Heart right ventricle (tissue), 16 donors: ENCODE measurements around the gene RXRB. TPM values are rescaled to one million over a fixed set of nuclear protein-coding genes. Genes with fewer than 3 reads are reported as not detected.
"Not testable (repeated sequence)": the region's sequence is repeated elsewhere in the genome, so short reads cannot be mapped to it uniquely, and the experiment has no call there.

Source experiments
- ATAC-seq, 8 donors: fragments of 200-7000 bp; cut with Tn5 transposase; one replicate each; pipeline ENCODE4 v1.9.1; 2020; ENCODE audit warnings: mild to moderate bottlenecking in 8 of 8, moderate library complexity in 8 of 8, moderate number of reproducible peaks in 1 of 8
- DNase-seq, 2 donors: peaks; one replicate each; pipeline ENCODE4 v3.0.0-alpha.2; 2020
- H3K27ac ChIP-seq, 10 donors: fragments of 200-600 bp; sonication (generic) in 2 of 10; one replicate each; pipeline versions ENCODE4 v1.5.0 to v1.8.0; 2020 to 2022; ENCODE audit warnings: mild to moderate bottlenecking in 3 of 10
- H3K27me3 ChIP-seq, 7 donors: fragments of 200-600 bp; one replicate each; pipeline ENCODE4 v1.8.0; 2021 to 2022; ENCODE audit warnings: mild to moderate bottlenecking in 2 of 7
- H3K36me3 ChIP-seq, 9 donors: fragments of 200-600 bp; sonication (generic) in 1 of 9; one replicate each; pipeline versions ENCODE4 v1.5.0 to v1.8.0; 2020 to 2022; ENCODE audit warnings: mild to moderate bottlenecking in 2 of 9
- H3K4me1 ChIP-seq, 9 donors: fragments of 200-600 bp; sonication (generic) in 1 of 9; one replicate each; pipeline versions ENCODE4 v1.5.0 to v1.8.0; 2020 to 2022; ENCODE audit warnings: mild to moderate bottlenecking in 4 of 9
- H3K4me3 ChIP-seq, 10 donors: fragments of 200-600 bp; sonication (generic) in 2 of 10; one replicate each; pipeline versions ENCODE4 v1.5.0 to v1.8.0; 2020 to 2022; ENCODE audit warnings: mild to moderate bottlenecking in 7 of 10, moderate library complexity in 2 of 10
- H3K9me3 ChIP-seq, 11 donors: fragments of 200-600 bp in 10 of 11; sonication (generic) in 2 of 11; one replicate each; pipeline versions ENCODE4 v1.5.0 to v1.8.0; 2013 to 2022; ENCODE audit warnings: mild to moderate bottlenecking in 2 of 11, control low read depth in 1 of 11, moderate library complexity in 1 of 11
- WGBS, 2 donors: extraction: QIAGEN DNeasy Blood & Tissue Kit; methylation state at CpG; one replicate each; pipeline ENCODE4 v1.1.7; 2013; ENCODE audit warnings: inconsistent platforms in 1 of 2; 5-methylcytosine and 5-hydroxymethylcytosine counted together
- intact Hi-C, 10 donors: fragments of 100-400 bp; cut with DNase I; formaldehyde crosslinking; loops; one replicate each; pipeline versions ENCODE4 v1.11.1 to v1.14.2; 2022
- polyA plus RNA-seq, 2 donors: library from polyadenylated mRNA; stranded (reverse); fragments of 200-250 nt; gene quantifications; one replicate each; pipeline ENCODE4 v1.2.3, GENCODE V29; 2013
- total RNA-seq, 10 donors: library from RNA; stranded (reverse); fragmentation: NEBNext Ultra II Directional in 3 of 10; extraction: Animal tissue kit (Norgen Biotek cat#: 25700) in 3 of 10; gene quantifications; one replicate each; pipeline versions ENCODE4 v1.2.1 to v1.2.4, GENCODE V29; 2021 to 2023
- TF ChIP-seq, protein P1 (sequence below), 9 donors: fragments of 200-600 bp; sonication (generic) in 2 of 9; IDR thresholded peaks; one replicate each; pipeline versions ENCODE4 v1.5.0 to v1.8.0; 2021 to 2022; ENCODE audit warnings: antibody characterized with exemption in 9 of 9, mild to moderate bottlenecking in 5 of 9, moderate library complexity in 1 of 9
- donor health status: Arrhythmogenic right ventricular cardiomyopathy.
- donor health status: ischemic (EF 13 %, LVEDD 7.1; RV severe dilation, severe dysfunction).
- donor health status: healthy with polysubstance abuse.
- donor health status: DM: no; HTN: yes; CAD: no.
- donor health status: DM: no; HTN: no; CAD: no.
- donor health status: ischemic (EF 25% LVEDD 6.9; RV normal size, moderate dysfunction).
- donor health status: ischemic (EF 25% LVEDD 5.7; RV mildly dilated, moderate dysfunction).
- donor health status: healthy.
- donor health status: DM: yes; HTN: yes; CAD: no.
- donor health status: Ischemic cardiomyopathy.
- donor health status: ischemic (EF 35%, LVEDD 5.7; RV mildly dilated, moderate dysfunction).
- donor health status: nonischemic (EF 11% LVEDD 7.7; RV severe dilation, severe dysfunction).
- donor health status: DM: yes; HTN: yes; CAD: no.
- donor health status: PGD.
- donor health status: ischemic (EF 29% LVEDD 5.4; RV normal size, mild dysfunction).
- donor health status: nonischemic (EF 23%, LVEDD 6.1; RV moderate dilation, normal function).

Gene RXRB
- total and polyA plus RNA-seq, 12 donors: 22.2 to 40.7 (median 33.2) TPM

GRCh38 chr6:33237741-33238140, 37.3 kb upstream of the RXRB start:
- no peaks in the 10 kb centered on the region for H3K9me3 ChIP-seq
- H3K36me3 ChIP-seq: no peaks in the 10 kb centered on the region
- H3K4me3 ChIP-seq: no peak overlapping the region
- no peaks in the 10 kb centered on the region for H3K4me1 ChIP-seq
- intact Hi-C loops: loop anchor here in 1 of 10 donors (5.0 to 10.0 kb wide), 2 partner anchors 240 to 323 kb away; no protein-coding TSS in a partner anchor
- H3K27ac ChIP-seq: no peak overlapping the region
- peaks cover 0 to 60% (median 22%) of the 10 kb centered on the region in 7 donors for H3K27me3 ChIP-seq
- WGBS, 2 donors: 59 to 69% methylated on average over 2 of the region's 2 CpGs
- no peak for DNase-seq
- ATAC-seq: no peak
- TF ChIP-seq, protein P1, sequence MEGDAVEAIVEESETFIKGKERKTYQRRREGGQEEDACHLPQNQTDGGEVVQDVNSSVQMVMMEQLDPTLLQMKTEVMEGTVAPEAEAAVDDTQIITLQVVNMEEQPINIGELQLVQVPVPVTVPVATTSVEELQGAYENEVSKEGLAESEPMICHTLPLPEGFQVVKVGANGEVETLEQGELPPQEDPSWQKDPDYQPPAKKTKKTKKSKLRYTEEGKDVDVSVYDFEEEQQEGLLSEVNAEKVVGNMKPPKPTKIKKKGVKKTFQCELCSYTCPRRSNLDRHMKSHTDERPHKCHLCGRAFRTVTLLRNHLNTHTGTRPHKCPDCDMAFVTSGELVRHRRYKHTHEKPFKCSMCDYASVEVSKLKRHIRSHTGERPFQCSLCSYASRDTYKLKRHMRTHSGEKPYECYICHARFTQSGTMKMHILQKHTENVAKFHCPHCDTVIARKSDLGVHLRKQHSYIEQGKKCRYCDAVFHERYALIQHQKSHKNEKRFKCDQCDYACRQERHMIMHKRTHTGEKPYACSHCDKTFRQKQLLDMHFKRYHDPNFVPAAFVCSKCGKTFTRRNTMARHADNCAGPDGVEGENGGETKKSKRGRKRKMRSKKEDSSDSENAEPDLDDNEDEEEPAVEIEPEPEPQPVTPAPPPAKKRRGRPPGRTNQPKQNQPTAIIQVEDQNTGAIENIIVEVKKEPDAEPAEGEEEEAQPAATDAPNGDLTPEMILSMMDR (IDR thresholded peaks at IDR 0.05): no peak

DNA sequence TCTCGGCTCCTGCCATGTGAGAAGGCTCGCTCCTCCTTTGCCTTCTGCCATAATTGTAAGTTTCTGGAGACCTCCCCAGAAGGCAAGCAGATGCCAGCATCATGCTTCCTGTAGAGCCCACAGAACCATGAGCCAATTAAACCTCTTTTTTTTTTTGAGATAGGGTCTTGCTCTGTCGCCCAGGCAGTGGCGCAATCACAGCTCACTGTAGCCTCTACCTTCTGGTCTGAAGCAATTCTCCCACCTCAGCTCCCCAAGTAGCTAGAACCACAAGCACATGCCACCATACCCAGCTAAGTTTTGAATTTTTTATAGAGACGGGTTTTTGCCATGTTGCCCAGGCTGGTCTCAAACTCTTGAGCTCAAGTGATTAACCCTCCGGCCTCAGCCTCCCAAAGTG, 36.4 kb upstream of the RXRB start:
- Histone ChIP-seq H3K27me3 (peaks cover 0 to 61% (median 22%) of the 10 kb centered on the region in 7 donors), H3K36me3 (no peaks in the 10 kb centered on the region), H3K4me3 (no peak overlapping the region), H3K4me1 (no peaks in the 10 kb centered on the region), H3K27ac (no peak overlapping the region), H3K9me3 (no peaks in the 10 kb centered on the region)
- TF ChIP-seq, protein P1 (IDR thresholded peaks at IDR 0.05): no peak
- no peak for ATAC-seq
- 85 to 87% methylated on average over 6 of the region's 6 CpGs for WGBS, 2 donors
- no peak for DNase-seq
- intact Hi-C loops: loop anchor here in 1 of 10 donors (5.0 to 10.0 kb wide), 2 partner anchors 240 to 322 kb away; no protein-coding TSS in a partner anchor

GRCh38 chr6:33236328-33236727, 35.9 kb upstream of the RXRB start:
- TF ChIP-seq, protein P1 (IDR thresholded peaks at IDR 0.05): no peak
- Histone ChIP-seq H3K27me3 (peaks cover 0 to 56% (median 22%) of the 10 kb centered on the region in 7 donors), H3K4me3 (no peak overlapping the region), H3K9me3 (no peaks in the 10 kb centered on the region), H3K27ac (no peak overlapping the region), H3K36me3 (no peaks in the 10 kb centered on the region), H3K4me1 (no peaks in the 10 kb centered on the region)
- intact Hi-C loops: loop anchor here in 1 of 10 donors (5.0 to 10.0 kb wide), 2 partner anchors 239 to 322 kb away; no protein-coding TSS in a partner anchor
- ATAC-seq: no peak
- no peak for DNase-seq

- Histone ChIP-seq H3K9me3 (no peaks in the 10 kb centered on the region), H3K27ac (no peak overlapping the region), H3K4me1 (no peaks in the 10 kb centered on the region), H3K27me3 (peaks cover 0 to 47% (median 22%) of the 10 kb centered on the region in 7 donors), H3K36me3 (no peaks in the 10 kb centered on the region), H3K4me3 (no peak overlapping the region)
- WGBS, 2 donors: 13 to 15% methylated on average over 6 of the region's 6 CpGs
- intact Hi-C loops: loop anchor here in 1 of 10 donors (5.0 to 10.0 kb wide), 2 partner anchors 238 to 320 kb away; no protein-coding TSS in a partner anchor
- ATAC-seq (no peak), DNase-seq (no peak)
- TF ChIP-seq, protein P1 (IDR thresholded peaks at IDR 0.05): no peak
Observed at GRCh38 chr6:33235221-33235634, 34.8 kb upstream of the RXRB start.

GRCh38 chr6:33226503-33227120, 26.1 kb upstream of the RXRB start:
- H3K4me1 ChIP-seq, H3K27ac ChIP-seq, H3K4me3 ChIP-seq, DNase-seq, ATAC-seq, H3K36me3 ChIP-seq, intact Hi-C loops, H3K9me3 ChIP-seq: not testable (repeated sequence)
- H3K27me3 ChIP-seq: peaks cover 0 to 60% (median 16%) of the 10 kb centered on the region in 7 donors
- WGBS, 2 donors: 46% methylated on average over 14 of the region's 14 CpGs
